HCT116 (cell line): ENCODE measurements around the gene DNAH10. TPM values are rescaled to one million over a fixed set of nuclear protein-coding genes. Genes with fewer than 3 reads are reported as not detected.

Experiments
- ATAC-seq: fragments of 200-7000 bp; cut with Tn5 transposase; 2 replicates; pipeline ENCODE4 v1.9.1; 2020; ENCODE audit warnings: mild to moderate bottlenecking, moderate library complexity
- BruUV-seq: library from RNA; stranded (reverse); fragments of 400-500 nt; replicated peaks from 2 replicates; lab custom pipeline; 2021; lab: Mats Ljungman, UMichigan
- CTCF ChIA-PET: fragments of 300-600 bp; sonication (Branson Sonifier 250); formaldehyde crosslinking; loops from one replicate; lab custom pipeline; 2021; ENCODE audit warnings: antibody characterized with exemption; lab: Charles Lee
- POLR2A ChIA-PET: fragments of 300-600, 350-600 bp; sonication (Branson Sonifier 250); formaldehyde crosslinking; loops from one replicate; lab custom pipeline; 2021; ENCODE audit warnings: antibody characterized with exemption; lab: Charles Lee
- RAD21 ChIA-PET, 2 experiments: fragments of 300-600 bp; sonication (Branson Sonifier 250); formaldehyde crosslinking; loops; one replicate each; lab custom pipeline; 2023; ENCODE audit warnings: low total read pairs in 2 of 2; ENCODE audit not compliant: uncharacterized antibody in 2 of 2, unreplicated experiment in 2 of 2, low non-redundant PET in 1 of 2; lab: Charles Lee
- DNase-seq: peaks from one replicate; pipeline ENCODE4 v3.0.0-alpha.2; 2010; ENCODE audit warnings: low read depth, low spot score
- H2AFZ ChIP-seq: fragments of 200-600 bp; shearing (Covaris generic), sonication (generic); 2 replicates; pipeline ENCODE4 v1.6.1; 2017; ENCODE audit warnings: low read depth, mixed run types, mixed read lengths, antibody characterized with exemption, low read length; ENCODE audit not compliant: poor library complexity, severe bottlenecking
- H3K27ac ChIP-seq: 2 replicates; pipeline ENCODE4 v1.5.1; 2012; ENCODE audit warnings: low read depth, low read length
- H3K27me3 ChIP-seq: fragments of 200-600 bp; sonication (generic); 2 replicates; pipeline ENCODE4 v1.6.1; 2016; ENCODE audit warnings: mixed run types, low read length, mixed read lengths; ENCODE audit not compliant: insufficient read depth
- H3K36me3 ChIP-seq, 2 experiments: fragments of 200-500 bp in 1 of 2; fragments of 200-600 bp in 1 of 2; sonication (Bioruptor generic) in 1 of 2; sonication (generic) in 1 of 2; 2 replicates each; pipeline versions ENCODE4 v1.5.1 to v1.6.1; 2014 to 2016; ENCODE audit warnings: low read length in 2 of 2, inconsistent platforms in 1 of 2, mixed read lengths in 1 of 2, mixed run types in 1 of 2; ENCODE audit not compliant: insufficient read depth in 2 of 2, control insufficient read depth in 1 of 2
- H3K4me1 ChIP-seq, 2 experiments: fragments of 200-600 bp in 1 of 2; sonication (generic) in 1 of 2; 2 replicates each; pipeline versions ENCODE4 v1.5.1 to v1.6.1; 2012 to 2017; ENCODE audit warnings: low read length in 2 of 2, inconsistent platforms in 1 of 2, mild to moderate bottlenecking in 1 of 2, mixed read lengths in 1 of 2, mixed run types in 1 of 2, moderate library complexity in 1 of 2; ENCODE audit not compliant: insufficient read depth in 2 of 2, control insufficient read depth in 1 of 2
- H3K4me2 ChIP-seq: fragments of 200-600 bp; sonication (generic); 2 replicates; pipeline ENCODE4 v1.6.1; 2017; ENCODE audit warnings: mixed run types, low read length, mixed read lengths
- H3K4me3 ChIP-seq, 2 experiments: fragments of 200-600 bp in 1 of 2; sonication (generic) in 1 of 2; replicated peaks in 1 of 2; 2 replicates each; pipeline ENCODE4 v1.5.1; 2011 to 2016; ENCODE audit warnings: low read length in 2 of 2, control low read depth in 1 of 2, low read depth in 1 of 2, mild to moderate bottlenecking in 1 of 2, mixed read lengths in 1 of 2, mixed run types in 1 of 2
- H3K79me2 ChIP-seq: fragments of 200-600 bp; sonication (generic); 2 replicates; pipeline ENCODE4 v1.6.1; 2017; ENCODE audit warnings: mild to moderate bottlenecking, mixed run types, low read length, moderate library complexity, mixed read lengths; ENCODE audit not compliant: insufficient read depth
- H3K9ac ChIP-seq: fragments of 200-600 bp; sonication (generic); 2 replicates; pipeline ENCODE4 v1.6.1; 2016; ENCODE audit warnings: low read length, mixed read lengths
- H3K9me2 ChIP-seq: fragments of 200-600 bp; sonication (generic), shearing (Covaris generic); 2 replicates; pipeline ENCODE4 v1.6.1; 2017; ENCODE audit warnings: mixed run types, mild to moderate bottlenecking, moderate library complexity; ENCODE audit not compliant: insufficient read depth
- H3K9me3 ChIP-seq, 2 experiments: fragments of 200-500 bp in 1 of 2; fragments of 200-600 bp in 1 of 2; sonication (Bioruptor generic) in 1 of 2; sonication (generic) in 1 of 2; 2 replicates each; pipeline ENCODE4 v1.6.1; 2014 to 2017; ENCODE audit warnings: low read length in 2 of 2, mixed read lengths in 2 of 2, inconsistent platforms in 1 of 2, low read depth in 1 of 2, mild to moderate bottlenecking in 1 of 2, mixed run types in 1 of 2, moderate library complexity in 1 of 2; ENCODE audit not compliant: control insufficient read depth in 1 of 2, insufficient read depth in 1 of 2
- H4K20me1 ChIP-seq: fragments of 200-600 bp; sonication (generic), shearing (Covaris generic); 2 replicates; pipeline ENCODE4 v1.6.1; 2017; ENCODE audit warnings: mixed run types, mild to moderate bottlenecking, moderate library complexity; ENCODE audit not compliant: insufficient read depth
- EGR1 ChIP-seq: IDR thresholded peaks from 2 replicates; pipeline ENCODE4 v1.6.1; 2012; ENCODE audit warnings: low read depth
- POLR2A ChIP-seq: IDR thresholded peaks from 2 replicates; pipeline ENCODE4 v1.7.0; 2011; ENCODE audit warnings: borderline replicate concordance; ENCODE audit not compliant: insufficient read depth, insufficient read length; ENCODE audit errors: extremely low read depth
- RAD21 ChIP-seq: IDR thresholded peaks from 2 replicates; pipeline ENCODE4 v1.6.1; 2012; ENCODE audit warnings: low read depth, mild to moderate bottlenecking
- SP1 ChIP-seq: IDR thresholded peaks from 2 replicates; pipeline ENCODE4 v1.6.1; 2012; ENCODE audit warnings: low read depth
- SRF ChIP-seq: IDR thresholded peaks from 2 replicates; pipeline ENCODE4 v1.6.1; 2012; ENCODE audit warnings: low read depth
- TCF7L2 ChIP-seq: IDR thresholded peaks from 2 replicates; pipeline ENCODE4 v1.7.0; 2011; ENCODE audit warnings: borderline replicate concordance, inconsistent platforms; ENCODE audit not compliant: insufficient read depth, insufficient read length; ENCODE audit errors: extremely low read depth
- YY1 ChIP-seq: IDR thresholded peaks from 2 replicates; pipeline ENCODE4 v1.6.1; 2011; ENCODE audit warnings: low read length, low read depth, moderate library complexity, mild to moderate bottlenecking; ENCODE audit not compliant: insufficient replicate concordance; ENCODE audit errors: extremely low read depth
- intact Hi-C: fragments of 100-400 bp; cut with micrococcal nuclease; formaldehyde crosslinking; loops from 2 replicates; pipeline ENCODE4 v1.10.0; 2022
- total RNA-seq: library from RNA; stranded (reverse); gene quantifications from one replicate; pipeline ENCODE4 v1.2.1, GENCODE V29; 2021; ENCODE audit not compliant: unreplicated experiment
- TF ChIP-seq, protein P1 (sequence below): IDR thresholded peaks from 2 replicates; pipeline ENCODE4 v1.6.1; 2011; ENCODE audit warnings: mild to moderate bottlenecking, low read length, moderate library complexity; ENCODE audit not compliant: insufficient replicate concordance; ENCODE audit errors: extremely low read depth
- TF ChIP-seq, protein P2 (sequence below), 3 experiments: fragments of 200-600 bp in 1 of 3; sonication (generic) in 1 of 3; IDR thresholded peaks in 2 of 3; conservative IDR thresholded peaks in 1 of 3; 2 replicates each; pipeline ENCODE4 v1.5.1; 2012 to 2017; ENCODE audit warnings: low read depth in 2 of 3, low read length in 2 of 3, antibody characterized with exemption in 1 of 3, borderline replicate concordance in 1 of 3, control low read depth in 1 of 3, mild to moderate bottlenecking in 1 of 3, mixed read lengths in 1 of 3, mixed run types in 1 of 3, moderate library complexity in 1 of 3; ENCODE audit not compliant: insufficient read depth in 1 of 3

The DNAH10 gene
- total RNA-seq, 1 experiment from 2014 or later: 1.3 TPM

DNA sequence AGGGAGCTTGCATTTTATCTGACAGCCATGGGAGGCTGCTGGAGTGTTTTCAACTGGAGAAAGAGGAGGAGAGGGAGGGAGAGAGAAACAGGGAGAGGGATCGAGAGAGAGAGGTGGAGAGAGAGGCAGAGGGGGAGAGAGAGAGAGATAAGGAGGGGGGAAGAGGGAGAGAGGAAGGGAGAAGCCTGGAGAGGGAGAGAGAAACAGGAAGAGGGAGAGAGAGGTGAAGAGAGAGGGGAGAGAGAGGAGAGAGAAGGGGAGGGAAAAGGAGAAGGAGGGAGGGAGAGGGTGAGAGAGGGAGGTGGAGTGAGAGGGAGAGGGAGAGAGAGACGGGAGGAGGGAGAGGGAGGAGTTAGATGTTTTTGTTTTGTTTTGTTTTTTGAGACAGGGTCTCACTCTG lies 45.6 kb downstream of the DNAH10 start (continued):
- TF ChIP-seq YY1 (no peak), SP1 (no peak), TCF7L2 (no peak), EGR1 (no peak), SRF (no peak)

DNA sequence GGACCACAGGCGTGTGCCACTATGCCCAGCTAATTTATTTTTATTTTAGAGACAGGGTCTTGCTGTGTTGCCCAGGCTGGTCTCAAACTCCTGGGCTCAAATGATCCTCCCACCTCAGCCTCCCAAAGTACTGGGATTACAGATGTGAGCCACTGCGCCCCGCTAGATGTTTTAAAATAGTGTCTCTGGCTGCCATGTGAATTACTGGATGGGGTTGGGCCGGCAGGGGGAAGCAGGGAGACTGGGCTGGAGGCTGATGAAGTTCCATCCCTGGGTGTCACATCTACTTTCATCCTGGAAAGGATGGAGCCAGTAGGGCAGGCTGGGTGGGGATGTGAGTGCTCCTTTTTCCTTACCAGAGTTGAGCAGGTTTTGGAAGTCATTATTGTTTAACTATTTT lies 46.1 kb downstream of the DNAH10 start:
- Histone ChIP-seq H3K9ac (no peak overlapping the region), H3K4me3 (no peak overlapping the region), H3K27me3 (no peaks in the 10 kb centered on the region), H3K4me1 (no peaks in the 10 kb centered on the region; a peak in 1 of 4 replicates)
- peak; percentile 62 for TF ChIP-seq RAD21
- TF ChIP-seq EGR1: no peak
- TF ChIP-seq POLR2A: no peak
- TF ChIP-seq SRF: no peak
- TF ChIP-seq, protein P1, sequence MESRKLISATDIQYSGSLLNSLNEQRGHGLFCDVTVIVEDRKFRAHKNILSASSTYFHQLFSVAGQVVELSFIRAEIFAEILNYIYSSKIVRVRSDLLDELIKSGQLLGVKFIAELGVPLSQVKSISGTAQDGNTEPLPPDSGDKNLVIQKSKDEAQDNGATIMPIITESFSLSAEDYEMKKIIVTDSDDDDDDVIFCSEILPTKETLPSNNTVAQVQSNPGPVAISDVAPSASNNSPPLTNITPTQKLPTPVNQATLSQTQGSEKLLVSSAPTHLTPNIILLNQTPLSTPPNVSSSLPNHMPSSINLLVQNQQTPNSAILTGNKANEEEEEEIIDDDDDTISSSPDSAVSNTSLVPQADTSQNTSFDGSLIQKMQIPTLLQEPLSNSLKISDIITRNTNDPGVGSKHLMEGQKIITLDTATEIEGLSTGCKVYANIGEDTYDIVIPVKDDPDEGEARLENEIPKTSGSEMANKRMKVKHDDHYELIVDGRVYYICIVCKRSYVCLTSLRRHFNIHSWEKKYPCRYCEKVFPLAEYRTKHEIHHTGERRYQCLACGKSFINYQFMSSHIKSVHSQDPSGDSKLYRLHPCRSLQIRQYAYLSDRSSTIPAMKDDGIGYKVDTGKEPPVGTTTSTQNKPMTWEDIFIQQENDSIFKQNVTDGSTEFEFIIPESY: no peak
- TF ChIP-seq TCF7L2: no peak
- TF ChIP-seq, protein P2, sequence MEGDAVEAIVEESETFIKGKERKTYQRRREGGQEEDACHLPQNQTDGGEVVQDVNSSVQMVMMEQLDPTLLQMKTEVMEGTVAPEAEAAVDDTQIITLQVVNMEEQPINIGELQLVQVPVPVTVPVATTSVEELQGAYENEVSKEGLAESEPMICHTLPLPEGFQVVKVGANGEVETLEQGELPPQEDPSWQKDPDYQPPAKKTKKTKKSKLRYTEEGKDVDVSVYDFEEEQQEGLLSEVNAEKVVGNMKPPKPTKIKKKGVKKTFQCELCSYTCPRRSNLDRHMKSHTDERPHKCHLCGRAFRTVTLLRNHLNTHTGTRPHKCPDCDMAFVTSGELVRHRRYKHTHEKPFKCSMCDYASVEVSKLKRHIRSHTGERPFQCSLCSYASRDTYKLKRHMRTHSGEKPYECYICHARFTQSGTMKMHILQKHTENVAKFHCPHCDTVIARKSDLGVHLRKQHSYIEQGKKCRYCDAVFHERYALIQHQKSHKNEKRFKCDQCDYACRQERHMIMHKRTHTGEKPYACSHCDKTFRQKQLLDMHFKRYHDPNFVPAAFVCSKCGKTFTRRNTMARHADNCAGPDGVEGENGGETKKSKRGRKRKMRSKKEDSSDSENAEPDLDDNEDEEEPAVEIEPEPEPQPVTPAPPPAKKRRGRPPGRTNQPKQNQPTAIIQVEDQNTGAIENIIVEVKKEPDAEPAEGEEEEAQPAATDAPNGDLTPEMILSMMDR (IDR thresholded peaks at IDR 0.05 in 2 of 3, conservative IDR thresholded peaks at IDR 0.05 in 1 of 3; ENCODE audit: borderline replicate concordance in 1 of 3, insufficient read depth in 1 of 3, low read depth in 2 of 3, low read length in 2 of 3): peak; percentile 43 to 62 (median 54); a peak in 5 of 6 replicates
- TF ChIP-seq, all 23 proteins: peak for 2
- Histone ChIP-seq H3K9me3 (no peaks in the 10 kb centered on the region), H3K9me2 (no peaks in the 10 kb centered on the region), H3K27ac (no peak overlapping the region), H3K4me2 (no peak overlapping the region), H2AFZ (no peak overlapping the region), H3K79me2 (no peaks in the 10 kb centered on the region), H4K20me1 (no peaks in the 10 kb centered on the region), H3K36me3 (no peaks in the 10 kb centered on the region)
- ChIA-PET RAD21 (no interaction called here), CTCF (no interaction called here), POLR2A (no interaction called here)
- intact Hi-C loops: no loop called here
- ATAC-seq (peak; percentile 84), DNase-seq (peak; percentile 6)
- BruUV-seq: no TSS peak
